Right lobe of liver (tissue), 4 donors: ENCODE results near the gene DDX27.

Source experiments
- CTCF ChIP-seq, 4 donors: fragments of 200-600 bp in 3 of 4; fragments of 450-650 bp in 1 of 4; IDR thresholded peaks; one replicate each; pipeline versions ENCODE4 v1.5.1 to v1.8.0; 2016 to 2022; ENCODE audit warnings: antibody characterized with exemption in 4 of 4, mild to moderate bottlenecking in 2 of 4
- POLR2A ChIP-seq: fragments of 450-650 bp; IDR thresholded peaks from one replicate; pipeline ENCODE4 v1.6.1; 2017; ENCODE audit warnings: antibody characterized with exemption, mild to moderate bottlenecking
- donor health status: DM: no; HTN: no; CAD: no.
- donor health status: DM: no; HTN: no; CAD: no.
- donor health status: DM: no; HTN: yes; CAD: no.

- TF ChIP-seq CTCF (IDR thresholded peaks at IDR 0.05) = peak; percentile 45 to 65 (median 58)
- no peak for TF ChIP-seq POLR2A
Observed at GRCh38 chr20:49245921-49246740, 26.9 kb downstream of the DDX27 start.
